Skeletal muscle tissue (tissue), 4 donors: ENCODE results near the gene OLAH. TPM values are rescaled to one million over a fixed set of nuclear protein-coding genes. Genes with fewer than 3 reads are reported as not detected.

Source experiments
- H3K27ac ChIP-seq: one replicate; pipeline ENCODE4 v1.7.0; 2013; ENCODE audit warnings: mild to moderate bottlenecking, low read depth, low read length, inconsistent platforms
- H3K27me3 ChIP-seq, 3 donors: one replicate each; pipeline ENCODE4 v1.7.0; 2013; ENCODE audit warnings: low read length in 3 of 3; ENCODE audit not compliant: control insufficient read depth in 3 of 3, insufficient read depth in 3 of 3
- H3K36me3 ChIP-seq, 3 donors: one replicate each; pipeline ENCODE4 v1.7.0; 2013; ENCODE audit warnings: low read length in 3 of 3; ENCODE audit not compliant: control insufficient read depth in 3 of 3, insufficient read depth in 3 of 3
- H3K4me1 ChIP-seq, 3 donors: one replicate each; pipeline ENCODE4 v1.7.0; 2013; ENCODE audit warnings: low read length in 3 of 3, mild to moderate bottlenecking in 3 of 3; ENCODE audit not compliant: control insufficient read depth in 3 of 3, insufficient read depth in 3 of 3
- H3K4me3 ChIP-seq, 3 donors: one replicate each; pipeline ENCODE4 v1.7.0; 2013; ENCODE audit warnings: low read length in 3 of 3
- H3K9ac ChIP-seq, 3 donors: one replicate each; pipeline ENCODE4 v1.7.0; 2013; ENCODE audit warnings: low read length in 3 of 3, mild to moderate bottlenecking in 3 of 3, moderate library complexity in 2 of 3, low read depth in 1 of 3
- H3K9me3 ChIP-seq, 3 donors: one replicate each; pipeline ENCODE4 v1.7.0; 2013; ENCODE audit warnings: low read length in 3 of 3; ENCODE audit not compliant: control insufficient read depth in 3 of 3
- total RNA-seq: library from RNA; depleted of rRNA; stranded (reverse); fragments of >200 nt; gene quantifications from one replicate; pipeline ENCODE4 v1.2.3, GENCODE V29; 2014
- donor health status: Osteomylitis.

Gene OLAH
- total RNA-seq, 1 donor from 2014 or later: 1.0 TPM

DNA sequence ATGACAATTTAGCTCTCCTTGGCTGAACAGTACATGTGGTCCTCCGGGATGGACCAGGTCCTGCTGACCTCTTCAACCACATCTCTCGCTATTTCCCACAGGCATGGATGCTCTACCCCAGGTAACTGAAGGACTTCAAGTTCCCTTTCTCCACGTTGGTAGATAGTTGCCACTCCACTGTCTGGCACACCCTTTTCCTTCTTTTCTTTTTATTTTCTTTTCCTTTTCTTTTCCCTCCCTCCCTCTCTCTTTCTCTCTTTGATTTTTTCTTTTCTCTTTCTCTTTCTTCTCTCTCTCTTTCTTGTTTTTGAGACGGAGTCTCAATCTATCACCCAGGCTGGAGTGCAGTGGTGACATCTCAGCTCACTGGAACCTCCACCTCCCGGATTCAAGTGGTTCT is 47.7 kb downstream of the OLAH start:
- Histone ChIP-seq H3K4me3 (no peak overlapping the region), H3K9me3 (no peaks in the 10 kb centered on the region), H3K27ac (no peak overlapping the region), H3K27me3 (peaks cover 0 to 5% (median 0%) of the 10 kb centered on the region in 3 donors), H3K9ac (no peak overlapping the region), H3K4me1 (peaks cover 2 to 9% (median 6%) of the 10 kb centered on the region in 3 donors), H3K36me3 (no peaks in the 10 kb centered on the region)

DNA sequence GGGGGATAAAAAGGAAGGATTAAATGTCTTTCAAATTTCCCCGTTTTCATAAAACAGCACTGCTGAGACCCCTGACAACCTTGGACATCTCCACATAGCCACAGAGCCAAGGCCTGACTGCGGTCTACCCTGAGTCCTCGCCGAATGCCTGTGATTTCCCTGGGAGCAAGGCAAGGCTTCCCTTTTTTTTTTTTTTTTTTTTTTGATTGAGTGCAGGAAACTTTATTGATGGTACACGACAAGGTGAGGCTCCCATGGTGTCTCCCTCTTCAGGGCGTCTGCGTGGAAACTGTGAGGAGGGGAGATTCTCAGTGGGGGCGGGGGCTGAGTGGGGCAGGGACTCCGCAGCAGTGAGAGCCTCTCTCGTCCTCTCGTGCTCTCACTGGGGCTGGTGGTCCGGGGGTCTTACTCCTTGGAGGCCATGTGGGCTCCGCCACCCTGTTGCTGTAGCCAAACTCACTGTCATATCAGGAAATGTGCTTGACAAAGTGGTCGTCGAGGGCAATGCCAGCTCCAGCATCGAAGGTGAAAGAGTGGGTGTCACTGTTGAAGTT is 49.2 kb downstream of the OLAH start:
- Histone ChIP-seq H3K36me3 (no peaks in the 10 kb centered on the region), H3K27me3 (peaks cover 0 to 5% (median 0%) of the 10 kb centered on the region in 3 donors), H3K9ac (no peak overlapping the region), H3K4me1 (peaks cover 10 to 17% (median 12%) of the 10 kb centered on the region in 3 donors), H3K27ac (no peak overlapping the region), H3K4me3 (no peak overlapping the region), H3K9me3 (no peaks in the 10 kb centered on the region)

DNA sequence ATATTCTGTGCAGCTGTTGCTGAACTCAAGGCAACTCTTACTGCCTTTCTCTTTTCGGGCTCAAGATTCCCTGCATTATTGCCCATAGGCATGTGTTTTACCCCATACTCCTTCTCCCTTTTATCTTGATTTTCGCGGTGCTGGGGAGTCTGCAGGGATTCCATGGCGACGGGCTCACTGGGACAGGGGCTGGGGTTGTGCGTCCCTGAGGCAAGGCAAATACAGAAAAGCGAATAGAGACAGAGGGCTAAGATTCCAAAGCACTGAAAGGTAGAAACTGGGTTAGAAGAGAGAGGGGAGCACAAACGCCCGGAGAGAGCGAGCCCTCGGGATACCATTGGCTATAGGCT is 52.9 kb downstream of the OLAH start:
- H3K27ac ChIP-seq: peak overlapping the region; percentile 90
- no peaks in the 10 kb centered on the region for H3K9me3 ChIP-seq
- peak overlapping the region; percentile 92 to 95 (median 92) for H3K4me3 ChIP-seq
- H3K4me1 ChIP-seq: peaks cover 14 to 17% (median 17%) of the 10 kb centered on the region in 3 donors
- peak overlapping the region; percentile 76 to 94 (median 93) for H3K9ac ChIP-seq
- no peaks in the 10 kb centered on the region for H3K27me3 ChIP-seq
- peaks cover 4 to 6% (median 4%) of the 10 kb centered on the region in 3 donors for H3K36me3 ChIP-seq

DNA sequence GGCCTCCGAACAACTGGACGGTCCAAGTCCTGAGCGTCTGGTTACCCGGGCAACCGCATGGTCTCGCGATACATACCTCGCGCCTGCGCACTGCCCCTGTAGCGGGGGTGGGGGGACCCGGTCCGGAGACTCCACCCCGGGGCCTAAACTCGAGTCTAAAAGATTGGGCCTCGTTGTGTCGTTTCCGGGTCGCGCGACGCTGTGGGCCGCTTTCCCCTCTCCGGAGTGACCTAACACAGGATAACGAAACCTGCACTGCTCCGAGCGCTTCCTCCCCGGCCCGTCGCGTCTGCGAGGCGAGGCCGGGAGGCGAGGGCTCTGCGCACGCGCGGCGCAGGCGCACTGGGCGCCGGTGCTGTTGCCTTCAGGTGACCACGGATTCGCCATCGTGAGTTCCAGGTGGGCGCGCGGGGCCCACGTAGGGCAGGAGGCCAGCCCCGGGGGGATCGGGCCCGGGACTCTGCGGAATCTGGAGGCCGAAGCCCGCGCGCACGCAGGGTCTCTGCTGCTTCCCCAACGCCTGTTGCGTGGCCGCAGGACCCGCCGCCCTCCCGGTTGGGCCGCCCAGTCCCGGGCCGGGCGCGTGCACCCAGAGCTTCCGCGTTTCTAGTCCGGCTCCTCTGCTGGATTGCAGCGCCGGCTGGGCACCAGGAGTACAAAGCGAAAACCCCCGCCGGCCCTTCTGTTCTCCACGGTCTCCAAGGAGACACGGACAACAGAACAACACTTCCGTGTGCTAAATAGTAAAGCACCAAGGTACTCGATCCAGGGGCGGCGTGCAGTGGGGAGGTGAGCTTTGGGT is 53.5 kb downstream of the OLAH start, which contains the start of gene RPP38:
RPP38 (plus strand) TSS at position 345 of the 802 bp plus-strand sequence. CDS start 5,960 bp downstream, outside the sequence.
- Histone ChIP-seq H3K9me3 (no peaks in the 10 kb centered on the region), H3K27ac (peak within 1 kb of the TSS; percentile 90), H3K4me3 (peak within 1 kb of the TSS; percentile 92 to 95 (median 92)), H3K36me3 (peaks cover 4 to 10% (median 5%) of the 10 kb centered on the region in 3 donors), H3K27me3 (no peaks in the 10 kb centered on the region), H3K4me1 (peaks cover 14 to 17% (median 17%) of the 10 kb centered on the region in 3 donors), H3K9ac (peak within 1 kb of the TSS; percentile 93 to 94 (median 93))

DNA sequence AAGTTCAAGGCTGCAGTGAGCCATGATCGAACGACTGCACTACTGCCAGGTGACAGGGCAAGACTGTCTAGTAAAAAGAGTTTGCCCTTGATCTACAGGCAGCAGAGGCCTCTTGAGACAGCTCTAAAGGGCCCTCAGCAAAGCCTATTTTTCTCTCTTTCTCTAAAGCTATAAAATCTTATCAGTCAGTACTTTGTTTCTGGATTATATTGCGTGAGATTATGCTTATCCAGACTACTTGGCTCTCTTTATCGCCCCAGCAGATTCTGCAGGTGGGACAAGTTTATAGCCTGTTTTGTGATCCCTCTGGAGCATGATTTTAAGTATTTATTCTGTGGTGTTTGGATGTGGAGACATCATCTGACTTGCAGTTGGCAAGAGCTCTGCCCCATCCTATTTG is 56.1 kb downstream of the OLAH start:
- peaks cover 22 to 27% (median 23%) of the 10 kb centered on the region in 3 donors for H3K36me3 ChIP-seq
- H3K27ac ChIP-seq: no peak overlapping the region
- peak overlapping the region in 1 of 3 donors; percentile 33 for H3K9ac ChIP-seq
- H3K4me1 ChIP-seq: peaks cover 14 to 17% (median 17%) of the 10 kb centered on the region in 3 donors
- H3K9me3 ChIP-seq: no peaks in the 10 kb centered on the region
- H3K4me3 ChIP-seq: no peak overlapping the region
- H3K27me3 ChIP-seq: no peaks in the 10 kb centered on the region

DNA sequence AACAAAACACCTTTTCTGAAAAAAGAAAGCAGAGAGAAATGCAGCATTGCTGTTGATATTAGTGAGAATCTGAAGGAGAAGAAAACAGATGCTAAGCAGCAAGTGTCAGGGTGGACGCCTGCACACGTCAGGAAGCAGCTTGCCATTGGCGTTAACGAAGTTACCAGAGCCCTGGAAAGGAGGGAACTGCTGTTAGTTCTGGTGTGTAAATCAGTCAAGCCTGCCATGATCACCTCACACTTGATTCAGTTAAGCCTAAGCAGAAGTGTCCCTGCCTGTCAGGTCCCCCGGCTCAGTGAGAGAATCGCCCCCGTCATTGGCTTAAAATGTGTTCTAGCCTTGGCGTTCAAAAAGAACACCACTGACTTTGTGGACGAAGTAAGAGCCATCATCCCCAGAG is 59.8 kb downstream of the OLAH start:
- peaks cover 5 to 7% (median 5%) of the 10 kb centered on the region in 3 donors for H3K4me1 ChIP-seq
- no peaks in the 10 kb centered on the region for H3K27me3 ChIP-seq
- H3K36me3 ChIP-seq: peaks cover 26 to 37% (median 32%) of the 10 kb centered on the region in 3 donors
- no peaks in the 10 kb centered on the region for H3K9me3 ChIP-seq
- H3K9ac ChIP-seq: no peak overlapping the region
- H3K27ac ChIP-seq: no peak overlapping the region
- H3K4me3 ChIP-seq: no peak overlapping the region

DNA sequence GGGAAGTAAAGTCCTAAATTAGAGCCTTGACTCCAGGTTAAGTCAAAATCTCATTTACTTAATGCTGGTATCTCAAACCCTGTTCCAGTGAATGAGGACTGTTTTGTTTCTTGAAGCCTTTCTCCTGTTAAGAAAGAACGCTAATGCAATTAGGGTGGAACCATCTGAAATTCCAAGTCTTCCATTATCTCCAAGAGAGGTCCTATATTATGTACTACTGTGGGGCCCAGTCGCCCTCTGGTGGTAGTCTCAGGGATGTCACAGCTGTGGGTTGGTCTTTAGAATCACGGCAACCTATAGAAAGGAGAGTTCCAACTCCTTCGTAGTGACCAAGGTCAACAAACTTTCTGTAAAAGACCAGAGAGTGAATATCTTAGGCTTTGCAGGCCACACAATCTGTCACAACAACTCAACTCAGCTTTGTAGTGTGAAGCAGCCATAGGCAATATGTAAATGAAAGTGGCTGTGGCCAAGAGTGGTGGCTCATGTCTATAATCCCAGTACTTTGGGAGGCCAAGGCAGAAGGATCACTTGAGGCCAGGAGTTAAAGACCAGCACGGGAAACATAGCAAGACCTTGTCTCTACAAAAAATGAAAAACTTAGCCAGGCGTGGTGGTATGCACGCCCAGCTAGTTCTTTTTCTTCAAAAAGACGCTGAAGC is 62.7 kb downstream of the OLAH start:
- Histone ChIP-seq H3K27me3 (no peaks in the 10 kb centered on the region), H3K27ac (no peak overlapping the region), H3K9ac (no peak overlapping the region), H3K4me3 (no peak overlapping the region), H3K36me3 (peaks cover 25 to 36% (median 34%) of the 10 kb centered on the region in 3 donors), H3K4me1 (peaks cover 0 to 5% (median 2%) of the 10 kb centered on the region in 3 donors), H3K9me3 (no peaks in the 10 kb centered on the region)

DNA sequence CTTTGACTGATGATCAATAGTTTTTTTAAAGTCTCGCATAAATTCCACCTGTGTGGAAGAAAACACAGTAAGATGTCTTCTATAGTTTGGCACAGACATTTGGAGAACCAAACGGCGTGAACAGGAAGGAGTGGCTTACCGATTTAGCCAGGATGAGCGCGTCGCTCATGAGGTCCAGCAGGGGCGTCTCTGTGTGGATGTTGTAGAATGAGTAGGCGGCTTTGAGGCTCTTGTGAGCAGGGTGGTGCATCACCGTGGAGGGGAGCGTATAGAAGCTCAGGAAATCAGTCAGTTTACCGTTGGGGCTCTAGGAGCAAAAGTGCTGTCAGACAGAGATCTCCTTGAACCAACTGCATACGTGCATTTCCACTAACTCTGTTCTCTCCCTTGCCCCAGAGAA is 68.9 kb downstream of the OLAH start:
- H3K36me3 ChIP-seq: peaks cover 3 to 25% (median 13%) of the 10 kb centered on the region in 3 donors
- H3K27ac ChIP-seq: no peak overlapping the region
- H3K4me1 ChIP-seq: no peaks in the 10 kb centered on the region
- no peak overlapping the region for H3K4me3 ChIP-seq
- H3K27me3 ChIP-seq: no peaks in the 10 kb centered on the region
- H3K9ac ChIP-seq: no peak overlapping the region
- peaks cover 0 to 3% (median 0%) of the 10 kb centered on the region in 3 donors for H3K9me3 ChIP-seq

DNA sequence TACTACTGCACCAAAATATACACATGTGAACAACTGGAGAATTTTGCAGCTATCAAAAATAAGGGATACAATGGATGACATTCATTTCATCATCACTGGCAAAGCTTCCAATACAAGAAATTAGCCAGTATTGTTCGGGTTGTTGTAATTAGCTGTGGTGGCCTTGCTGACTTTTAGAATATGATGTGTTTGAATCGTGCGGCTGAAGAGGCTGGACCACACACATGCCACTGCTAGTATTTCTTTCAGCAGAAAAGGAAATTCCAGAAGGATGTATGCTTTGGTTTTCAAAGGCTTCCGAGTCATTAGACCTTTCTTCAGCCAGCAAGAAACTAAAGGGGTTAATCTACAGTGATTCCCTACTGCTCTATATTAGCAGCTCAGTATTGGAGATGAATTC is 70.0 kb downstream of the OLAH start:
- Histone ChIP-seq H3K27me3 (no peaks in the 10 kb centered on the region), H3K27ac (no peak overlapping the region), H3K4me3 (no peak overlapping the region), H3K36me3 (peaks cover 5 to 25% (median 21%) of the 10 kb centered on the region in 3 donors), H3K9me3 (peaks cover 0 to 3% (median 0%) of the 10 kb centered on the region in 3 donors), H3K9ac (no peak overlapping the region), H3K4me1 (no peaks in the 10 kb centered on the region)
